SK-N-SH treated with all-trans-retinoic acid at 6 μM for 48 hours (cell line): ENCODE measurements around the gene FGF21.
A peak's percentile ranks its signal among the peaks of the same experiment; 100 is the strongest.

Experiments
- ATAC-seq: fragments of 200-7000 bp; cut with Tn5 transposase; 3 replicates; pipeline ENCODE4 v1.9.1; 2020; ENCODE audit warnings: mild to moderate bottlenecking, moderate library complexity
- CSDC2 ChIP-seq: fragments of 250-450 bp; sonication (Bioruptor Pico); IDR thresholded peaks from 2 replicates; pipeline ENCODE4 v1.5.0; 2020; ENCODE audit warnings: mild to moderate bottlenecking, moderate library complexity
- ESRRG ChIP-seq: fragments of 250-450 bp; sonication (Bioruptor Pico); IDR thresholded peaks from 2 replicates; pipeline ENCODE4 v1.6.1; 2021; ENCODE audit warnings: mild to moderate bottlenecking
- POU6F1 ChIP-seq: fragments of 250-450 bp; sonication (Bioruptor Pico); IDR thresholded peaks from 2 replicates; pipeline ENCODE4 v1.8.0; 2021; ENCODE audit warnings: low read depth, mild to moderate bottlenecking, moderate library complexity, borderline replicate concordance
- RARB ChIP-seq: fragments of 250-450 bp; sonication (Bioruptor Pico); IDR thresholded peaks from 2 replicates; pipeline ENCODE4 v1.8.0; 2021; ENCODE audit warnings: mild to moderate bottlenecking, moderate library complexity
- SNAI2 ChIP-seq: fragments of 250-450 bp; sonication (Bioruptor Pico); IDR thresholded peaks from 2 replicates; pipeline ENCODE4 v1.5.0; 2020; ENCODE audit warnings: mild to moderate bottlenecking, moderate library complexity
- TCF4 ChIP-seq: fragments of 250-450 bp; sonication (Bioruptor Pico); IDR thresholded peaks from 2 replicates; pipeline ENCODE4 v1.8.0; 2021; ENCODE audit warnings: mild to moderate bottlenecking, moderate library complexity, borderline replicate concordance
- ZC3H10 ChIP-seq: fragments of 250-450 bp; sonication (Bioruptor Pico); IDR thresholded peaks from 2 replicates; pipeline ENCODE4 v1.5.1; 2021; ENCODE audit warnings: mild to moderate bottlenecking, moderate library complexity
- ZFP3 ChIP-seq: fragments of 250-450 bp; sonication (Bioruptor Pico); IDR thresholded peaks from 2 replicates; pipeline ENCODE4 v1.5.0; 2020; ENCODE audit warnings: mild to moderate bottlenecking, moderate library complexity
- ZFP30 ChIP-seq: fragments of 450-650 bp; formaldehyde crosslinking; IDR thresholded peaks from 2 replicates; pipeline ENCODE4 v1.5.0; 2022; ENCODE audit warnings: mild to moderate bottlenecking, moderate library complexity
- ZNF70 ChIP-seq: fragments of 450-650 bp; formaldehyde crosslinking; IDR thresholded peaks from 2 replicates; pipeline ENCODE4 v1.5.0; 2020; ENCODE audit warnings: mild to moderate bottlenecking, moderate library complexity
- TF ChIP-seq, protein P1 (sequence below): fragments of 250-450 bp; sonication (Bioruptor Pico); IDR thresholded peaks from 2 replicates; pipeline ENCODE4 v1.8.0; 2020; ENCODE audit warnings: mild to moderate bottlenecking, moderate library complexity, borderline replicate concordance
- TF ChIP-seq, protein P2 (sequence below): fragments of 250-450 bp; sonication (Bioruptor Pico); IDR thresholded peaks from 2 replicates; pipeline ENCODE4 v1.5.1; 2021; ENCODE audit warnings: mild to moderate bottlenecking, moderate library complexity
- TF ChIP-seq, protein P3 (sequence below): fragments of 250-450 bp; sonication (Bioruptor Pico); IDR thresholded peaks from 2 replicates; pipeline ENCODE4 v1.5.0; 2020; ENCODE audit warnings: mild to moderate bottlenecking, moderate library complexity

The FGF21 gene

GRCh38 chr19:48745208-48745995 is 9.9 kb upstream of the FGF21 start:
- TF ChIP-seq, protein P1, sequence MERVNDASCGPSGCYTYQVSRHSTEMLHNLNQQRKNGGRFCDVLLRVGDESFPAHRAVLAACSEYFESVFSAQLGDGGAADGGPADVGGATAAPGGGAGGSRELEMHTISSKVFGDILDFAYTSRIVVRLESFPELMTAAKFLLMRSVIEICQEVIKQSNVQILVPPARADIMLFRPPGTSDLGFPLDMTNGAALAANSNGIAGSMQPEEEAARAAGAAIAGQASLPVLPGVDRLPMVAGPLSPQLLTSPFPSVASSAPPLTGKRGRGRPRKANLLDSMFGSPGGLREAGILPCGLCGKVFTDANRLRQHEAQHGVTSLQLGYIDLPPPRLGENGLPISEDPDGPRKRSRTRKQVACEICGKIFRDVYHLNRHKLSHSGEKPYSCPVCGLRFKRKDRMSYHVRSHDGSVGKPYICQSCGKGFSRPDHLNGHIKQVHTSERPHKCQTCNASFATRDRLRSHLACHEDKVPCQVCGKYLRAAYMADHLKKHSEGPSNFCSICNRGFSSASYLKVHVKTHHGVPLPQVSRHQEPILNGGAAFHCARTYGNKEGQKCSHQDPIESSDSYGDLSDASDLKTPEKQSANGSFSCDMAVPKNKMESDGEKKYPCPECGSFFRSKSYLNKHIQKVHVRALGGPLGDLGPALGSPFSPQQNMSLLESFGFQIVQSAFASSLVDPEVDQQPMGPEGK (CRISPR knock-in tag), result no peak
- TF ChIP-seq CSDC2 (CRISPR knock-in tag) (no peak), ZFP3 (no peak)
- TF ChIP-seq, protein P2, sequence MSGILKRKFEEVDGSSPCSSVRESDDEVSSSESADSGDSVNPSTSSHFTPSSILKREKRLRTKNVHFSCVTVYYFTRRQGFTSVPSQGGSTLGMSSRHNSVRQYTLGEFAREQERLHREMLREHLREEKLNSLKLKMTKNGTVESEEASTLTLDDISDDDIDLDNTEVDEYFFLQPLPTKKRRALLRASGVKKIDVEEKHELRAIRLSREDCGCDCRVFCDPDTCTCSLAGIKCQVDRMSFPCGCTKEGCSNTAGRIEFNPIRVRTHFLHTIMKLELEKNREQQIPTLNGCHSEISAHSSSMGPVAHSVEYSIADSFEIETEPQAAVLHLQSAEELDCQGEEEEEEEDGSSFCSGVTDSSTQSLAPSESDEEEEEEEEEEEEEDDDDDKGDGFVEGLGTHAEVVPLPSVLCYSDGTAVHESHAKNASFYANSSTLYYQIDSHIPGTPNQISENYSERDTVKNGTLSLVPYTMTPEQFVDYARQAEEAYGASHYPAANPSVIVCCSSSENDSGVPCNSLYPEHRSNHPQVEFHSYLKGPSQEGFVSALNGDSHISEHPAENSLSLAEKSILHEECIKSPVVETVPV (CRISPR knock-in tag), result no peak
- peak; percentile 70 for ATAC-seq

DNA sequence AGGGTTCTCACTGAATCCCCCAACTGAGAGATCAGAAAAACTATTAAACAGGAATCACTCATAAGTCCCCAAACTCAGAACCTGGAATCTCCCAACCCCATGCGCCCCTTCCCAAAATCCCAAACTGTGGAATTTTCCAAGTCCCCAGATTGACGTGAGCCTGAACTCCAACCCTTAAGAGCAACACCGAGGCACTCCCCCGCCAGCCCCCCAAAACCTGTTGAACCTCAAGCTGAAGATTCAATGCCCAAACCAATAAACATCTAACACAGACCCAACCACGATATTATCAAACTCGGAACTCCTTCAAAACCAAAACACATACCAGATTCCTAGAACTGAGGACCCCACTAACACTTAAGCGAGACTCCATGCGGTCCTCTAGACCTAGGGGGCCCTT is 9.2 kb upstream of the FGF21 start:
- ATAC-seq, result no peak

DNA sequence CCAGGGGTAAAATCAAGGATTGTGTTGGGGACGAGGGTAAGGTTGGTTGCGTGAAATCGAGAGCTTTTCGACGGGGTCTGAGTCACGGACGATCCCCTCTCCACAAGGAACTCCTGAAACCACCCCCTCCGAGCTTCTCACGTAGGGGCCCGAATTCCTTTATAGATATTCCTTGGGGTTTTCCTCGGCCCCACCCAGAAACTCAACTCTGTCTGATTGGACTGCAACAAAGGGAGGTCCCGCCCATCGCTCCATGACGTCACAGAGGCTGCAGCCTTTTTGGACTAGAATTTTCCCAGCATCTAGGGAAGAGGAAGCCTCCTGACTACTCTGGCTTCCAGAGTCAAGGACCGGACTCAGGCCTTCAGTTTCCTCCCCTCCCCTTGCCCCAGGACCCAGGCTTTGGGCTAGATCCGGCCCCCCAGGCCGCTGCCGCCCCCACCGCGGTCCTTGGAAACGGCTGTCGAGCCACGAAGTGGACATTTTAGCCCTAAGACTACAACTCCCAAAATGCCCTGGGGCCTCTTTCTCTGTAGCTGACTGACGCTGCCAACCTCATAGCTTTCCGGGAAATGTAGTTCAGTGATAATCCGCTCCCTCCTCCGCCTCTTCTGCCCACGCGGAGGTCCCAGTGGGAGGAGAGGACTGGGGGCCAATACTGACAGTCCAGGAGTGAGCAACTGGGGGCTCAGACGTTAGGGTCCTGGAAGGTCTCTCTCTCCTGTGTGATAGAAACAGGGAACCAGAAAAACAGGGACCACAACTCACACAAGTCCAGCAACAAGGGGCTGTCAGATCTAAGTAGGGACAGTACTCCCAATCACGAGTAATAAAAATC is 8.4 kb upstream of the FGF21 start, which contains the start of gene IZUMO1:
Gene IZUMO1 (minus strand): TSS at position 172 of the 838 bp plus-strand sequence. CDS start 1,050 bp downstream, outside the sequence.
- no peak for TF ChIP-seq ZFP3
- no peak for TF ChIP-seq TCF4 (CRISPR knock-in tag)
- no peak for TF ChIP-seq SNAI2 (CRISPR knock-in tag)
- TF ChIP-seq, protein P1 (CRISPR knock-in tag), result peak; percentile 90; the same call in 1 of the 2 replicates
- ATAC-seq, result peak; percentile 97

More for the DNA sequence above, 9.2 kb upstream of the FGF21 start:
- TF ChIP-seq ZFP30 (CRISPR knock-in tag) (no peak), ESRRG (CRISPR knock-in tag) (no peak), ZNF70 (CRISPR knock-in tag) (no peak), RARB (no peak), ZC3H10 (CRISPR knock-in tag) (no peak), POU6F1 (CRISPR knock-in tag) (no peak)
- TF ChIP-seq, protein P3, sequence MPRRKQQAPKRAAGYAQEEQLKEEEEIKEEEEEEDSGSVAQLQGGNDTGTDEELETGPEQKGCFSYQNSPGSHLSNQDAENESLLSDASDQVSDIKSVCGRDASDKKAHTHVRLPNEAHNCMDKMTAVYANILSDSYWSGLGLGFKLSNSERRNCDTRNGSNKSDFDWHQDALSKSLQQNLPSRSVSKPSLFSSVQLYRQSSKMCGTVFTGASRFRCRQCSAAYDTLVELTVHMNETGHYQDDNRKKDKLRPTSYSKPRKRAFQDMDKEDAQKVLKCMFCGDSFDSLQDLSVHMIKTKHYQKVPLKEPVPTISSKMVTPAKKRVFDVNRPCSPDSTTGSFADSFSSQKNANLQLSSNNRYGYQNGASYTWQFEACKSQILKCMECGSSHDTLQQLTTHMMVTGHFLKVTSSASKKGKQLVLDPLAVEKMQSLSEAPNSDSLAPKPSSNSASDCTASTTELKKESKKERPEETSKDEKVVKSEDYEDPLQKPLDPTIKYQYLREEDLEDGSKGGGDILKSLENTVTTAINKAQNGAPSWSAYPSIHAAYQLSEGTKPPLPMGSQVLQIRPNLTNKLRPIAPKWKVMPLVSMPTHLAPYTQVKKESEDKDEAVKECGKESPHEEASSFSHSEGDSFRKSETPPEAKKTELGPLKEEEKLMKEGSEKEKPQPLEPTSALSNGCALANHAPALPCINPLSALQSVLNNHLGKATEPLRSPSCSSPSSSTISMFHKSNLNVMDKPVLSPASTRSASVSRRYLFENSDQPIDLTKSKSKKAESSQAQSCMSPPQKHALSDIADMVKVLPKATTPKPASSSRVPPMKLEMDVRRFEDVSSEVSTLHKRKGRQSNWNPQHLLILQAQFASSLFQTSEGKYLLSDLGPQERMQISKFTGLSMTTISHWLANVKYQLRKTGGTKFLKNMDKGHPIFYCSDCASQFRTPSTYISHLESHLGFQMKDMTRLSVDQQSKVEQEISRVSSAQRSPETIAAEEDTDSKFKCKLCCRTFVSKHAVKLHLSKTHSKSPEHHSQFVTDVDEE (CRISPR knock-in tag), result no peak
- TF ChIP-seq, protein P2 (CRISPR knock-in tag), result no peak
